HFFc6 (cell line): ENCODE measurements around the gene BRINP1. TPM values are rescaled to one million over a fixed set of nuclear protein-coding genes. Genes with fewer than 3 reads are reported as not detected.

Experiments
- DNase-seq: peaks from one replicate; pipeline ENCODE4 v3.0.0-alpha.2; 2018
- H3K27ac Mint-ChIP-seq: 2 replicates; pipeline ENCODE4 v1.8.0; 2020; ENCODE audit warnings: mild to moderate bottlenecking, mixed read lengths
- H3K27me3 Mint-ChIP-seq: 2 replicates; pipeline ENCODE4 v1.8.0; 2021; ENCODE audit warnings: mild to moderate bottlenecking, moderate library complexity, mixed read lengths; ENCODE audit not compliant: insufficient read depth
- H3K36me3 Mint-ChIP-seq: 2 replicates; pipeline ENCODE4 v1.8.0; 2021; ENCODE audit warnings: low read depth, mixed read lengths
- H3K4me1 Mint-ChIP-seq: 2 replicates; pipeline ENCODE4 v1.8.0; 2020; ENCODE audit warnings: low read depth, mixed read lengths
- H3K4me3 Mint-ChIP-seq: 2 replicates; pipeline ENCODE4 v1.8.0; 2020; ENCODE audit warnings: mild to moderate bottlenecking, moderate library complexity, mixed read lengths
- H3K9me3 Mint-ChIP-seq: 2 replicates; pipeline ENCODE4 v1.8.0; 2020; ENCODE audit warnings: mild to moderate bottlenecking, mixed read lengths
- CTCF ChIP-seq: fragments of 200-600 bp; sonication (generic); IDR thresholded peaks from 2 replicates; pipeline ENCODE4 v1.5.0; 2021; ENCODE audit warnings: antibody characterized with exemption, mild to moderate bottlenecking
- total RNA-seq, 6 experiments: library from RNA; stranded (reverse); fragmentation: NEBNext Ultra II Directional; extraction: Animal tissue kit (Norgen Biotek cat#: 25700); gene quantifications; 2 replicates in 1 of 6; 3 replicates in 5 of 6; pipeline ENCODE4 v1.2.3, GENCODE V29; 2021

Gene BRINP1
- total RNA-seq, 6 experiments from 2014 or later: not detected

GRCh38 chr9:119240546-119240945, 128.7 kb downstream of the BRINP1 start:
- Mint-ChIP-seq H3K4me3 (no peak overlapping the region), H3K4me1 (no peaks in the 10 kb centered on the region), H3K9me3 (peaks cover 41% of the 10 kb centered on the region), H3K27ac (no peak overlapping the region), H3K27me3 (no peaks in the 10 kb centered on the region; the same call in 1 of the 2 replicates), H3K36me3 (no peaks in the 10 kb centered on the region)
- no peak for TF ChIP-seq CTCF
- DNase-seq: no peak

- no peak for DNase-seq
- Mint-ChIP-seq H3K36me3 (no peaks in the 10 kb centered on the region), H3K4me1 (no peaks in the 10 kb centered on the region), H3K9me3 (peaks cover 35% of the 10 kb centered on the region), H3K27ac (no peak overlapping the region), H3K27me3 (no peaks in the 10 kb centered on the region; the same call in 1 of the 2 replicates), H3K4me3 (no peak overlapping the region)
- TF ChIP-seq CTCF: no peak
Measured at GRCh38 chr9:119234636-119235035, 134.6 kb downstream of the BRINP1 start.

- H3K27me3 Mint-ChIP-seq: 0 out of 2 replicates have a peak, but pooled peaks cover 2% of the 10 kb centered on the region
Measured at GRCh38 chr9:119227422-119227821, 141.8 kb downstream of the BRINP1 start.

GRCh38 chr9:119224431-119224830, 144.8 kb downstream of the BRINP1 start:
- H3K27ac Mint-ChIP-seq: no peak overlapping the region
- peaks cover 25% of the 10 kb centered on the region for H3K9me3 Mint-ChIP-seq
- H3K4me1 Mint-ChIP-seq: no peaks in the 10 kb centered on the region
- TF ChIP-seq CTCF: no peak
- H3K27me3 Mint-ChIP-seq: peaks cover 2% of the 10 kb centered on the region; the same call in 1 of the 2 replicates
- no peak for DNase-seq
- H3K4me3 Mint-ChIP-seq: no peak overlapping the region
- no peaks in the 10 kb centered on the region for H3K36me3 Mint-ChIP-seq

More at GRCh38 chr9:119227422-119227821, 141.8 kb downstream of the BRINP1 start:
- no peak overlapping the region for H3K4me3 Mint-ChIP-seq
- TF ChIP-seq CTCF: no peak
- DNase-seq: no peak
- no peak overlapping the region for H3K27ac Mint-ChIP-seq
- H3K4me1 Mint-ChIP-seq: no peaks in the 10 kb centered on the region
- no peaks in the 10 kb centered on the region for H3K36me3 Mint-ChIP-seq
- H3K9me3 Mint-ChIP-seq: peaks cover 16% of the 10 kb centered on the region

GRCh38 chr9:119221276-119221675, 148.0 kb downstream of the BRINP1 start:
- no peak for DNase-seq

More at GRCh38 chr9:119221276-119221675, 148.0 kb downstream of the BRINP1 start:
- TF ChIP-seq CTCF: no peak
- H3K27ac Mint-ChIP-seq: no peak overlapping the region
- H3K27me3 Mint-ChIP-seq: peaks cover 3% of the 10 kb centered on the region; the same call in 1 of the 2 replicates
- H3K4me1 Mint-ChIP-seq: no peaks in the 10 kb centered on the region
- H3K9me3 Mint-ChIP-seq: peaks cover 22% of the 10 kb centered on the region
- H3K36me3 Mint-ChIP-seq: no peaks in the 10 kb centered on the region
- no peak overlapping the region for H3K4me3 Mint-ChIP-seq
